Measurements from ENCODE around the gene ESX1.
A peak's percentile ranks its signal among the peaks of the same experiment; 100 is the strongest.
"Not testable (repeated sequence)": the region's sequence is repeated elsewhere in the genome, so short reads cannot be mapped to it uniquely, and the experiment has no call there.

Gene ESX1

GRCh38 chrX:104270916-104271512, 16.3 kb upstream of the ESX1 start:
- Histone ChIP-seq H3K36me3 (ENCODE audit: insufficient read depth, low read length) (no peaks in the 10 kb centered on the region), H3K4me3 (no peak overlapping the region), H3K9ac (ENCODE audit: insufficient read length) (no peak overlapping the region), H3K9me3 (ENCODE audit: low read depth, low read length) (no peaks in the 10 kb centered on the region), H3K27ac (no peak overlapping the region)
- TF ChIP-seq FOXP2 (optimal IDR thresholded peaks at IDR 0.05; ENCODE audit: control extremely low read depth, extremely low read length, insufficient read depth) (no peak), POLR2AphosphoS5 (IDR thresholded peaks at IDR 0.05; ENCODE audit: borderline replicate concordance, low read depth, low read length) (no peak), EZH2 (IDR thresholded peaks at IDR 0.05) (no peak)
- DNase-seq (ENCODE audit: low read depth, low spot score) = peak; percentile 8

DNA sequence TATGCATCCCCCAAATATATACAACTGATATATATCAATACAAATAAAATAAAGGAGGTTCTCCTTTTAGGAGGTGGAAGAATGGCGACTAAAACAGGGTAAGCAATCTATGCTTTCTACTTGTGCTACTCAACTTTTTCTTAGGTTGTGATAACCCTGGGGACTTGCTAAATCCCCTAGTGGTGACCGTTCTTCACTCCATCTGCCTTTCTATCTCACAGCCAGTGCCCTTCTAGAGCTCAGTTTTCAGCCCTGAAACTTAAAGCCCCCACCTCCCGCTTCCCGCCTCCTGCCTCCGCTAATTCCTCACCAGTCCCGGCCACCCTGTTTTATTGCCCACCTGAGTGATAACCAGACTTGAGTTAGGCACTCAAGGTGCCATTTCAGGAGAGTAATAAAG, 15.5 kb upstream of the ESX1 start:
- TF ChIP-seq FOXP2 (optimal IDR thresholded peaks at IDR 0.05; ENCODE audit: control extremely low read depth, extremely low read length, insufficient read depth) = no peak
- no peak for TF ChIP-seq EZH2 (IDR thresholded peaks at IDR 0.05)
- TF ChIP-seq POLR2AphosphoS5 (IDR thresholded peaks at IDR 0.05; ENCODE audit: borderline replicate concordance, low read depth, low read length) = no peak
- Histone ChIP-seq H3K27ac (no peak overlapping the region), H3K9ac (ENCODE audit: insufficient read length) (no peak overlapping the region), H3K4me3 (no peak overlapping the region), H3K9me3 (ENCODE audit: low read depth, low read length) (no peaks in the 10 kb centered on the region), H3K36me3 (ENCODE audit: insufficient read depth, low read length) (no peaks in the 10 kb centered on the region)
- no peak for DNase-seq (ENCODE audit: low read depth, low spot score)

DNA sequence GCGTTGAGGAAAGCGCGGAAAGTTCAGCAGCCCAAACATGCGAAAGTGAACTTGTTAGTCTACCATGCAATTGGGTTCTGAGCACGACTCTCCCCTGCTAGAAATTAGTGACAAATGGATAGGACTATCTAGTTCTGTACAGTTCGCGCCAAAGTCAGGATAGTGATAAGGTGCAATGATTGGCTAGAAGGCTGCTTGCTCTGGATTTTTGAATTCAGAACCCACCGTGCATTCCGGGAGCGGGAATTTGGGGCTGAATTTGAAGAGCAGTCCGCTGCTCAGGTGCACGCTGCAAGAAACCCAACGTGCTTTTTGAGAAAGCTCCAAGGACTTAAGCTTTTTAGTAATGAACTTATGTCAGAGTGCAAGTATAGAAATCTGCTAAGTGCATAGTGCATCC, 732 bp upstream of the ESX1 start:
- H3K4me3 ChIP-seq = no peak overlapping the region
- no peak for DNase-seq (ENCODE audit: low read depth, low spot score)
- H3K9ac ChIP-seq (ENCODE audit: insufficient read length) = no peak overlapping the region
- TF ChIP-seq EZH2 (IDR thresholded peaks at IDR 0.05) = no peak
- no peaks in the 10 kb centered on the region for H3K9me3 ChIP-seq (ENCODE audit: low read depth, low read length)
- H3K36me3 ChIP-seq (ENCODE audit: insufficient read depth, low read length) = no peaks in the 10 kb centered on the region
- H3K27ac ChIP-seq = no peak overlapping the region

GRCh38 chrX:104253567-104254441, 929 bp downstream of the ESX1 start:
- Histone ChIP-seq H3K9ac (ENCODE audit: insufficient read length) (no peak overlapping the region), H3K9me3 (ENCODE audit: low read depth, low read length) (no peaks in the 10 kb centered on the region), H3K27ac (no peak overlapping the region), H3K36me3 (ENCODE audit: insufficient read depth, low read length) (no peaks in the 10 kb centered on the region), H3K4me3 (no peak overlapping the region)
- DNase-seq (ENCODE audit: low read depth, low spot score) = no peak
- no peak for TF ChIP-seq EZH2 (IDR thresholded peaks at IDR 0.05)
- no peak for TF ChIP-seq FOXP2 (optimal IDR thresholded peaks at IDR 0.05; ENCODE audit: control extremely low read depth, extremely low read length, insufficient read depth)
- TF ChIP-seq POLR2AphosphoS5 (IDR thresholded peaks at IDR 0.05; ENCODE audit: borderline replicate concordance, low read depth, low read length) = no peak

- no peak overlapping the region for H3K4me3 ChIP-seq
- no peak for DNase-seq (ENCODE audit: low read depth, low spot score)
- H3K9ac ChIP-seq (ENCODE audit: insufficient read length) = no peak overlapping the region
- no peak overlapping the region for H3K27ac ChIP-seq
- no peaks in the 10 kb centered on the region for H3K36me3 ChIP-seq (ENCODE audit: insufficient read depth, low read length)
- no peaks in the 10 kb centered on the region for H3K9me3 ChIP-seq (ENCODE audit: low read depth, low read length)
- no peak for TF ChIP-seq FOXP2 (optimal IDR thresholded peaks at IDR 0.05; ENCODE audit: control extremely low read depth, extremely low read length, insufficient read depth)
- no peak for TF ChIP-seq EZH2 (IDR thresholded peaks at IDR 0.05)
- no peak for TF ChIP-seq POLR2AphosphoS5 (IDR thresholded peaks at IDR 0.05; ENCODE audit: borderline replicate concordance, low read depth, low read length)
These were observed 4.3 kb downstream of the ESX1 start for GRCh38 chrX:104250470-104250869.

- not testable (repeated sequence) for H3K9ac ChIP-seq (ENCODE audit: insufficient read length); H3K36me3 ChIP-seq (ENCODE audit: insufficient read depth, low read length); DNase-seq (ENCODE audit: low read depth, low spot score); H3K4me3 ChIP-seq; H3K9me3 ChIP-seq (ENCODE audit: low read depth, low read length); H3K27ac ChIP-seq
These were observed 24.7 kb downstream of the ESX1 start for GRCh38 chrX:104230060-104230459.

DNA sequence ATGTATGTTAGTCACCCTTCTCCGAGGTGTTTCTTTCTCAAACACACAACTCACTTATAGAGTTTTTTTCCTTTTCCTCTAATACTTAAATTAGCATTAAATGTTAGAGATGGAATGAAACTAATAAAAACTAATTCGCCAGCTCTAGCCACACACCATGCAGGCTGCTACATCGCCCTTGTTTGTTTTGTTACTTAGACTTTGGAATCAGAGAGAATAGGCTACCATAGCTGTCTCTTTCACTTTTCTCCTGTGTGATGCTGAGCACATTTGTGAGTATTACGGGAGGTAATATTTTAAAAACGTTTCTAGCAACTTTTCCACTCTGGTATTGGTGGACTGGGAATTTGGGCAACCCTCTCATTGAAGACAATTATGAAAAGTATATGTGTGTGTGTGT, 43.5 kb downstream of the ESX1 start:
- no peak overlapping the region for H3K4me3 ChIP-seq
- H3K36me3 ChIP-seq (ENCODE audit: insufficient read depth, low read length) = no peaks in the 10 kb centered on the region
- H3K27ac ChIP-seq = no peak overlapping the region
- no peak for DNase-seq (ENCODE audit: low read depth, low spot score)
- no peak overlapping the region for H3K9ac ChIP-seq (ENCODE audit: insufficient read length)
- no peak for TF ChIP-seq EZH2 (IDR thresholded peaks at IDR 0.05)
- no peak for TF ChIP-seq FOXP2 (optimal IDR thresholded peaks at IDR 0.05; ENCODE audit: control extremely low read depth, extremely low read length, insufficient read depth)
- TF ChIP-seq POLR2AphosphoS5 (IDR thresholded peaks at IDR 0.05; ENCODE audit: borderline replicate concordance, low read depth, low read length) = no peak
- H3K9me3 ChIP-seq (ENCODE audit: low read depth, low read length) = no peaks in the 10 kb centered on the region

- Histone ChIP-seq H3K9me3 (ENCODE audit: low read depth, low read length) (no peaks in the 10 kb centered on the region), H3K36me3 (ENCODE audit: insufficient read depth, low read length) (no peaks in the 10 kb centered on the region), H3K4me3 (no peak overlapping the region), H3K27ac (no peak overlapping the region), H3K9ac (ENCODE audit: insufficient read length) (no peak overlapping the region)
- TF ChIP-seq EZH2 (IDR thresholded peaks at IDR 0.05) (no peak), FOXP2 (optimal IDR thresholded peaks at IDR 0.05; ENCODE audit: control extremely low read depth, extremely low read length, insufficient read depth) (no peak)
- DNase-seq (ENCODE audit: low read depth, low spot score) = no peak
These were observed 49.2 kb downstream of the ESX1 start for GRCh38 chrX:104205548-104205947.

Measured in SK-N-MC (cell line).